GM23338 (cell line): ENCODE measurements around the gene ADAMTS13. TPM values are rescaled to one million over a fixed set of nuclear protein-coding genes. Genes with fewer than 3 reads are reported as not detected.

ENCODE experiments used
- ATAC-seq: fragments of 200-7000 bp; cut with Tn5 transposase; 3 replicates; pipeline ENCODE4 v1.9.1; 2020
- DNase-seq: peaks from one replicate; pipeline ENCODE4 v3.0.0-alpha.2; 2015; ENCODE audit warnings: low spot score
- H2AFZ ChIP-seq: fragments of 200-600 bp; sonication (generic); 2 replicates; pipeline ENCODE4 v1.8.0; 2016; ENCODE audit warnings: antibody characterized with exemption, mild to moderate bottlenecking, moderate library complexity
- H3F3A ChIP-seq: fragments of 200-600 bp; sonication (generic); replicated peaks from 2 replicates; pipeline ENCODE4 v1.8.0; 2017; ENCODE audit warnings: antibody characterized with exemption, mixed run types, low read depth
- H3K27ac ChIP-seq: fragments of 200-600 bp; sonication (generic); 2 replicates; pipeline ENCODE4 v1.6.1; 2016; ENCODE audit warnings: low read depth
- H3K27me3 ChIP-seq: fragments of 200-600 bp; sonication (generic); 2 replicates; pipeline ENCODE4 v1.8.0; 2016; ENCODE audit warnings: mild to moderate bottlenecking, mixed run types, moderate library complexity; ENCODE audit not compliant: insufficient read depth
- H3K36me3 ChIP-seq: fragments of 200-600 bp; sonication (generic); 2 replicates; pipeline ENCODE4 v1.8.0; 2016; ENCODE audit warnings: mild to moderate bottlenecking; ENCODE audit not compliant: insufficient read depth
- H3K4me1 ChIP-seq: fragments of 200-600 bp; sonication (generic); 2 replicates; pipeline ENCODE4 v1.8.0; 2016; ENCODE audit warnings: mild to moderate bottlenecking, moderate library complexity; ENCODE audit not compliant: insufficient read depth
- H3K4me2 ChIP-seq: fragments of 200-600 bp; sonication (generic); 2 replicates; pipeline ENCODE4 v1.7.1; 2017; ENCODE audit warnings: mixed run types
- H3K4me3 ChIP-seq: fragments of 200-600 bp; sonication (generic); 2 replicates; pipeline ENCODE4 v1.6.1; 2016; ENCODE audit warnings: mixed run types
- H3K79me2 ChIP-seq: fragments of 200-600 bp; sonication (generic); replicated peaks from 2 replicates; pipeline ENCODE4 v1.8.0; 2017; ENCODE audit warnings: mild to moderate bottlenecking; ENCODE audit not compliant: insufficient read depth
- H3K9me2 ChIP-seq: fragments of 200-600 bp; sonication (generic); 2 replicates; pipeline ENCODE4 v1.8.0; 2017; ENCODE audit not compliant: insufficient read depth
- H4K20me1 ChIP-seq: fragments of 200-600 bp; sonication (generic); replicated peaks from 2 replicates; pipeline ENCODE4 v1.8.0; 2017; ENCODE audit warnings: mild to moderate bottlenecking; ENCODE audit not compliant: insufficient read depth
- H3K27ac Mint-ChIP-seq: 2 replicates; pipeline ENCODE4 v1.8.0; 2020; ENCODE audit warnings: inconsistent platforms, mild to moderate bottlenecking, moderate library complexity, mixed read lengths
- H3K27me3 Mint-ChIP-seq: 3 replicates; pipeline ENCODE4 v1.8.0; 2022; ENCODE audit warnings: low read depth, mild to moderate bottlenecking, moderate library complexity, mixed read lengths, inconsistent platforms; ENCODE audit not compliant: insufficient read depth, poor library complexity
- H3K36me3 Mint-ChIP-seq: 3 replicates; pipeline ENCODE4 v1.8.0; 2021; ENCODE audit warnings: low read depth, mild to moderate bottlenecking, inconsistent platforms, moderate library complexity, mixed read lengths
- H3K4me1 Mint-ChIP-seq: 3 replicates; pipeline ENCODE4 v1.8.0; 2020; ENCODE audit warnings: mild to moderate bottlenecking, inconsistent platforms, mixed read lengths
- H3K4me3 Mint-ChIP-seq: 3 replicates; pipeline ENCODE4 v1.8.0; 2021; ENCODE audit warnings: moderate library complexity, mild to moderate bottlenecking, inconsistent platforms, mixed read lengths
- H3K9me3 Mint-ChIP-seq: 3 replicates; pipeline ENCODE4 v1.8.0; 2020; ENCODE audit warnings: moderate library complexity, mild to moderate bottlenecking, inconsistent platforms, mixed read lengths
- CREB1 ChIP-seq: fragments of 250-450 bp; sonication (Bioruptor Pico); IDR thresholded peaks from 2 replicates; pipeline ENCODE4 v1.5.0; 2020; ENCODE audit warnings: low read depth, mild to moderate bottlenecking, moderate library complexity
- CTCF ChIP-seq, 2 experiments: fragments of 200-600 bp in 1 of 2; sonication (generic) in 1 of 2; conservative IDR thresholded peaks; 2 replicates each; pipeline versions ENCODE4 v1.5.1 to v1.6.1; 2016 to 2017; ENCODE audit warnings: antibody characterized with exemption in 2 of 2, low read depth in 2 of 2, mild to moderate bottlenecking in 2 of 2, moderate library complexity in 1 of 2
- ETS1 ChIP-seq: IDR thresholded peaks from 2 replicates; pipeline ENCODE4 v1.6.1; 2016; ENCODE audit warnings: antibody characterized with exemption
- EZH2 ChIP-seq: fragments of 200-600 bp; sonication (generic); IDR thresholded peaks from one replicate; pipeline ENCODE4 v1.8.0; 2017; ENCODE audit warnings: antibody characterized with exemption, mild to moderate bottlenecking, low read depth; ENCODE audit not compliant: unreplicated experiment
- NANOG ChIP-seq: IDR thresholded peaks from 2 replicates; pipeline ENCODE4 v1.6.1; 2016; ENCODE audit warnings: antibody characterized with exemption, borderline replicate concordance
- POLR2AphosphoS5 ChIP-seq: IDR thresholded peaks from 2 replicates; pipeline ENCODE4 v1.6.1; 2016; ENCODE audit warnings: antibody characterized with exemption, low read depth
- REST ChIP-seq: IDR thresholded peaks from one replicate; pipeline ENCODE4 v1.6.1; 2018; ENCODE audit warnings: antibody characterized with exemption; ENCODE audit not compliant: unreplicated experiment
- ZNF114 ChIP-seq: fragments of 250-450 bp; sonication (Bioruptor Pico); IDR thresholded peaks from 2 replicates; pipeline ENCODE4 v1.5.0; 2020; ENCODE audit warnings: mild to moderate bottlenecking, moderate library complexity
- ZNF462 ChIP-seq: fragments of 250-450 bp; sonication (Bioruptor Pico); IDR thresholded peaks from 2 replicates; pipeline ENCODE4 v1.5.0; 2020; ENCODE audit warnings: mild to moderate bottlenecking, moderate library complexity
- polyA plus RNA-seq: library from polyadenylated mRNA; unstranded; fragments of >200 nt; fragmentation: Nextera tagmentation; extraction: Ambion mirVana; gene quantifications from 2 replicates; pipeline ENCODE4 v1.2.1, GENCODE V29; 2016
- total RNA-seq: library from RNA; depleted of rRNA; stranded (reverse); fragments of >200 nt; shearing (Covaris generic); gene quantifications from 2 replicates; pipeline ENCODE4 v1.2.3, GENCODE V29; 2014

The ADAMTS13 gene
- total and polyA plus RNA-seq, 2 experiments from 2014 or later: 6.0 TPM

DNA sequence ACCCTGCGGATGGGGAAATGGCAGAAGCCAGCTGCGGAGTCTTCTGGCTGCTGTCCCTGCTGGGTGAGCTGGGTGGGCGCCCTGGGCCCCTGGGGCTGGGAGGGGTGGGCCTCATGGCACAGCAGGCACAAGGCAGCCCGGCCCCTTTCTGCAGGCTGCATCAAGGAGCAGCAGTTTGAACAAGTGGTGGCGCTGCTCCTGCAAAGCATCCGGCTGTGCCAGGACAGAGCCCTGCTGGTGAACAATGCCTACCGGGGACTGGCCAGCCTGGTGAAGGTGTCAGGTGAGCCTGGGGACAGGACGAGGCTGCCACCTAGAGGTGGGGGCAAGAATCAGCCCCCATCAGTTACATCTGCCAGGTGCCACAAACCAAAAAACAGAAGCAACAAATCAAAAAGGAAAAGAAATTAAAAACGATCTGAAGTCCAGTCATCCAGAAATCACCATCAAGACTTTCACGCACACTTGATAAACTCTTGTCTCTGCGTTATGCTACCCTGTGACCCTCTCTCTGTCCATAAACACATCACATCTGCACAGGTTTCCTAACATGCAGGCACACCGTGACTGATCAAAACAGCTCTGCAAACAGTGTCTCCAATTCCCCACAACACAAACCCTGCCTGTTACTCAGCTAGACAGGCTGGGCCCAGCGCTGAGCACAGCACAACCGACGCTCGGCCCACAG, 18.3 kb upstream of the ADAMTS13 start:
- H3K4me1 Mint-ChIP-seq: peaks cover 3% of the 10 kb centered on the region; the same call in 2 of the 3 replicates
- H3F3A ChIP-seq: 0 out of 2 replicates have a peak, but pooled peaks cover 10% of the 10 kb centered on the region
- no peaks in the 10 kb centered on the region for H3K4me1 ChIP-seq
- peaks cover 32% of the 10 kb centered on the region for H3K36me3 Mint-ChIP-seq
- peak; percentile 82 for DNase-seq
- H3K27me3 ChIP-seq: no peaks in the 10 kb centered on the region
- no peak overlapping the region for H3K27ac ChIP-seq
- peak; percentile 76 for ATAC-seq
- no peak for TF ChIP-seq NANOG
- TF ChIP-seq EZH2: no peak
- TF ChIP-seq ZNF462 (CRISPR knock-in tag): no peak
- peak; percentile 46 for TF ChIP-seq CREB1 (CRISPR knock-in tag)
- TF ChIP-seq ZNF114 (CRISPR knock-in tag): no peak
- TF ChIP-seq CTCF (conservative IDR thresholded peaks at IDR 0.05; ENCODE audit: low read depth in 2 of 2): peak; percentile 67 to 83
- no peak for TF ChIP-seq ETS1
- TF ChIP-seq POLR2AphosphoS5: no peak
- no peak for TF ChIP-seq REST
- H3K4me3 Mint-ChIP-seq: no peak overlapping the region; the same call in 2 of the 3 replicates
- peaks cover 6% of the 10 kb centered on the region; the same call in 1 of the 2 replicates for H3K36me3 ChIP-seq
- H4K20me1 ChIP-seq: no peaks in the 10 kb centered on the region; the same call in 1 of the 2 replicates
- no peak overlapping the region for H2AFZ ChIP-seq
- H3K27me3 Mint-ChIP-seq: peaks cover 23% of the 10 kb centered on the region
- no peaks in the 10 kb centered on the region for H3K9me2 ChIP-seq
- no peaks in the 10 kb centered on the region; the same call in 2 of the 3 replicates for H3K9me3 Mint-ChIP-seq
- no peaks in the 10 kb centered on the region for H3K79me2 ChIP-seq
- H3K4me2 ChIP-seq: no peak overlapping the region
- no peak overlapping the region for H3K4me3 ChIP-seq
- H3K27ac Mint-ChIP-seq: no peak overlapping the region
